Suprapubic skin (tissue), 4 donors: ENCODE data around the gene KCNT1.

ENCODE experiments used
- EP300 ChIP-seq: sonication (generic); formaldehyde crosslinking; IDR thresholded peaks from one replicate; pipeline ENCODE4 v1.6.1; 2017; ENCODE audit warnings: antibody characterized with exemption
- POLR2A ChIP-seq, 2 donors: fragments of 450-650 bp; IDR thresholded peaks; one replicate each; pipeline ENCODE4 v1.6.1; 2017; ENCODE audit warnings: antibody characterized with exemption in 2 of 2, mild to moderate bottlenecking in 2 of 2, moderate library complexity in 2 of 2
- POLR2AphosphoS5 ChIP-seq, 3 donors: sonication (generic); formaldehyde crosslinking; IDR thresholded peaks; one replicate each; pipeline ENCODE4 v1.6.1; 2017; ENCODE audit warnings: antibody characterized with exemption in 3 of 3
- TF ChIP-seq, protein P1 (sequence below), 2 donors: fragments of 200-600 bp in 1 of 2; fragments of 450-650 bp in 1 of 2; sonication (generic) in 1 of 2; IDR thresholded peaks; one replicate each; pipeline ENCODE4 v1.5.1; 2016 to 2019; ENCODE audit warnings: antibody characterized with exemption in 2 of 2, mild to moderate bottlenecking in 1 of 2, moderate library complexity in 1 of 2

DNA sequence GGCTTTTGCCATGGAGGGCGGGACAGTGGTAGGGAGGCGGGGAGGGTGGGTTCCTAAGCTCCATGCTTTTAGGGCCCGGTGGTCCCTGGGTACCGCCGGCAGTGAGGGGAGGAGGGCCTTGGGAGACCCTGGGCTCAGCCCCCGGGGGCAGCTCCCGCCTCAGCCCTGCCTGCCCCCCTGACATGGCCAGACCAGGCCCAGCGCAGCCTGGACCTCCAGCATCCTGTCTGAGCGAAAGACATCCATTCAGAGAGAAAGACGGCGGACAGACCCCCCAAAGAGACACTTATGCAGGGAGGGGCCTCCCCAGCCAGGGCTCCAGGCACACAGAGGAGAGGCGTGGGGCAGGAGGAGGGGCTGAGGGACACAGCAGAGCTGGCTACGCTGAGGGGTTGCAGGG is 45.3 kb downstream of the KCNT1 start:
- no peak for TF ChIP-seq POLR2A (IDR thresholded peaks at IDR 0.05)
- TF ChIP-seq POLR2AphosphoS5 (IDR thresholded peaks at IDR 0.05): no peak
- TF ChIP-seq, protein P1, sequence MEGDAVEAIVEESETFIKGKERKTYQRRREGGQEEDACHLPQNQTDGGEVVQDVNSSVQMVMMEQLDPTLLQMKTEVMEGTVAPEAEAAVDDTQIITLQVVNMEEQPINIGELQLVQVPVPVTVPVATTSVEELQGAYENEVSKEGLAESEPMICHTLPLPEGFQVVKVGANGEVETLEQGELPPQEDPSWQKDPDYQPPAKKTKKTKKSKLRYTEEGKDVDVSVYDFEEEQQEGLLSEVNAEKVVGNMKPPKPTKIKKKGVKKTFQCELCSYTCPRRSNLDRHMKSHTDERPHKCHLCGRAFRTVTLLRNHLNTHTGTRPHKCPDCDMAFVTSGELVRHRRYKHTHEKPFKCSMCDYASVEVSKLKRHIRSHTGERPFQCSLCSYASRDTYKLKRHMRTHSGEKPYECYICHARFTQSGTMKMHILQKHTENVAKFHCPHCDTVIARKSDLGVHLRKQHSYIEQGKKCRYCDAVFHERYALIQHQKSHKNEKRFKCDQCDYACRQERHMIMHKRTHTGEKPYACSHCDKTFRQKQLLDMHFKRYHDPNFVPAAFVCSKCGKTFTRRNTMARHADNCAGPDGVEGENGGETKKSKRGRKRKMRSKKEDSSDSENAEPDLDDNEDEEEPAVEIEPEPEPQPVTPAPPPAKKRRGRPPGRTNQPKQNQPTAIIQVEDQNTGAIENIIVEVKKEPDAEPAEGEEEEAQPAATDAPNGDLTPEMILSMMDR (IDR thresholded peaks at IDR 0.05): no peak
- TF ChIP-seq EP300: no peak
